ENCODE data around the gene DBF4B. TPM values are rescaled to one million over a fixed set of nuclear protein-coding genes. Genes with fewer than 3 reads are reported as not detected.

The DBF4B gene
- total and polyA plus RNA-seq, 2 of the 13 experiments (the other 11 are each of a cell fraction or from before 2014, with no cell fraction given): 11.7 to 13.2 TPM

DNA sequence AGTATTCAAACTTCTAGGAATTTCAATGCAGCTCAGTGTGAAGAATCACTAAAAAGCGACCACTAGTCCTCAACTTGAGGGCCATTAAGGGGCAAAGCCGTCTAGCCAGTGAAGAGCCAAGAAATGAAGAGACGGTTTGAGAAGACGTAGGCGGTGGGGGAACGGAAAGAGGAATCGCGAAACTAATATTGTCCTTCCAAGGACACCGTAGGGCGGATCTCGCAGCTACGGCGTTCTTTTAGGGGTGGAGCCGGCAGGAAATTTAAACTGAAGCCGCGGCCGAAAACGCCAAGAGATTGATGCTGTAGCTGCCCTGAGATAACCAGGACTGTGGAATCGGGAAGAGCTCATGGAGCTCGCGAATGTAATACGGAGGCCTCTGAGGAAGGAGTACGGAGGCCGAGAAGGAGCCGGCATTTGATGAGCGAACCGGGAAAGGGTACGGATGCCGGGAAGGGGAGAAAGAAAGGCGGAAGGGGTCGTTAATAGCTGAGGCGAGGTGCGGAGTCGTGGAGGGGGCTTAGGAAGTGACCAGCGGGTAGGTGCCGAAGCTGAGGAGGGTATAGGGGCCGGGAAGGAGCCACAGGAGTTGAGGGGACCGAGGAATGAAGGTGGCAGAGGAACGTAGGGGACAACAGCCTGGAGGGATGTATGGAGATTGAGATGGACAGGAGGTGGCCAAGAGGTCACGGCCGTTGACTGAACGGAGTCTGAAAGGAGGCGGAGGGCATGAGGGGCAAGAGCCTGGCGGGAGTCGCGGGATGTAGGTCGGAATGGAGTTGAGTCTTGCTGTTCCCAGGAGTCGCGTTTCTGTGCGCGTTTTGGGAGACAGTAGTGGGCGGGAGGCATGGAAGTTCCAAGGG lies at the start of gene DBF4B (continued):
- TF ChIP-seq MEIS2 (CRISPR knock-in tag; IDR thresholded peaks at IDR 0.05) (peak; percentile 19; the same call in 1 of the 2 replicates), ZNF232 (CRISPR knock-in tag; IDR thresholded peaks at IDR 0.05; ENCODE audit: borderline replicate concordance) (peak; percentile 65; the same call in 1 of the 2 replicates), SMAD9 (CRISPR knock-in tag; IDR thresholded peaks at IDR 0.05) (no peak; the same call in 1 of the 2 replicates), ZBTB49 (CRISPR knock-in tag; IDR thresholded peaks at IDR 0.05; ENCODE audit: borderline replicate concordance) (no peak), ZNF816 (CRISPR knock-in tag; IDR thresholded peaks at IDR 0.05; ENCODE audit: borderline replicate concordance) (peak; percentile 61; the same call in 1 of the 2 replicates), TEAD3 (CRISPR knock-in tag; optimal IDR thresholded peaks at IDR 0.05; ENCODE audit: borderline replicate concordance) (peak; percentile 29), ZBTB8A (CRISPR knock-in tag; IDR thresholded peaks at IDR 0.05; ENCODE audit: borderline replicate concordance, low read depth) (no peak), ZNF30 (CRISPR knock-in tag; IDR thresholded peaks at IDR 0.05) (peak; percentile 18; the same call in 1 of the 2 replicates), ZNF616 (CRISPR knock-in tag; IDR thresholded peaks at IDR 0.05; ENCODE audit: low read depth) (no peak), MIER2 (CRISPR knock-in tag; IDR thresholded peaks at IDR 0.05) (peak; percentile 78), RFX5 (IDR thresholded peaks at IDR 0.05; ENCODE audit: low read depth, low read length) (no peak), SALL1 (CRISPR knock-in tag; IDR thresholded peaks at IDR 0.05) (peak; percentile 85), ZSCAN25 (CRISPR knock-in tag; IDR thresholded peaks at IDR 0.05) (no peak; the same call in 1 of the 2 replicates), SOX13 (IDR thresholded peaks at IDR 0.05) (peak; percentile 64), SOX13 (CRISPR knock-in tag; conservative IDR thresholded peaks at IDR 0.05 in 1 of 2, IDR thresholded peaks at IDR 0.05 in 1 of 2) (peak in 1 of 2 experiments; percentile 51; a peak in 1 of 4 replicates), PHB2 (IDR thresholded peaks at IDR 0.05; ENCODE audit: partially characterized antibody) (no peak), KDM6A (CRISPR knock-in tag; IDR thresholded peaks at IDR 0.05; ENCODE audit: low read depth) (0 out of 2 replicates have a peak, but pooled peaks have one; percentile 22), ZNF296 (CRISPR knock-in tag; conservative IDR thresholded peaks at IDR 0.05) (no peak), ZBTB7B (CRISPR knock-in tag; IDR thresholded peaks at IDR 0.05) (peak; percentile 68), NR2F1 (CRISPR knock-in tag; IDR thresholded peaks at IDR 0.05) (no peak; a peak in 1 of 4 replicates), FUBP1 (CRISPR knock-in tag; IDR thresholded peaks at IDR 0.05; ENCODE audit: borderline replicate concordance) (no peak)
- TF ChIP-seq, protein P1, sequence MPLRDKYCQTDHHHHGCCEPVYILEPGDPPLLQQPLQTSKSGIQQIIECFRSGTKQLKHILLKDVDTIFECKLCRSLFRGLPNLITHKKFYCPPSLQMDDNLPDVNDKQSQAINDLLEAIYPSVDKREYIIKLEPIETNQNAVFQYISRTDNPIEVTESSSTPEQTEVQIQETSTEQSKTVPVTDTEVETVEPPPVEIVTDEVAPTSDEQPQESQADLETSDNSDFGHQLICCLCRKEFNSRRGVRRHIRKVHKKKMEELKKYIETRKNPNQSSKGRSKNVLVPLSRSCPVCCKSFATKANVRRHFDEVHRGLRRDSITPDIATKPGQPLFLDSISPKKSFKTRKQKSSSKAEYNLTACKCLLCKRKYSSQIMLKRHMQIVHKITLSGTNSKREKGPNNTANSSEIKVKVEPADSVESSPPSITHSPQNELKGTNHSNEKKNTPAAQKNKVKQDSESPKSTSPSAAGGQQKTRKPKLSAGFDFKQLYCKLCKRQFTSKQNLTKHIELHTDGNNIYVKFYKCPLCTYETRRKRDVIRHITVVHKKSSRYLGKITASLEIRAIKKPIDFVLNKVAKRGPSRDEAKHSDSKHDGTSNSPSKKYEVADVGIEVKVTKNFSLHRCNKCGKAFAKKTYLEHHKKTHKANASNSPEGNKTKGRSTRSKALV (CRISPR knock-in tag; IDR thresholded peaks at IDR 0.05): no peak

Measured in HepG2 (cell line).